Measurements from ENCODE around the gene ZNF302.
"Not testable (repeated sequence)": the region's sequence is repeated elsewhere in the genome, so short reads cannot be mapped to it uniquely, and the experiment has no call there.

Gene ZNF302

GRCh38 chr19:34677386-34678084, at the start of gene ZNF302:
TSS of gene ZNF302 (plus strand) at chr19:34677678. CDS start at chr19:34678805, 1,127 bp downstream.
- DNase-seq (ENCODE audit: low read depth, low spot score) = peak; percentile 87

GRCh38 chr19:34633802-34634201, 43.7 kb upstream of the ZNF302 start:
- no peak for DNase-seq (ENCODE audit: low read depth, low spot score)

GRCh38 chr19:34639491-34640085, 37.9 kb upstream of the ZNF302 start:
- peak; percentile 21 for DNase-seq (ENCODE audit: low read depth, low spot score)

- no peak for DNase-seq (ENCODE audit: low read depth, low spot score)
Observed at GRCh38 chr19:34642241-34642640, 35.2 kb upstream of the ZNF302 start.

GRCh38 chr19:34644991-34645461, 32.5 kb upstream of the ZNF302 start:
- no peak for DNase-seq (ENCODE audit: low read depth, low spot score)

- DNase-seq (ENCODE audit: low read depth, low spot score) = no peak
Observed at GRCh38 chr19:34645551-34645950, 31.9 kb upstream of the ZNF302 start.

GRCh38 chr19:34649886-34650543, 27.5 kb upstream of the ZNF302 start:
- DNase-seq (ENCODE audit: low read depth, low spot score) = no peak

- DNase-seq (ENCODE audit: low read depth, low spot score) = no peak
Observed at GRCh38 chr19:34651747-34652146, 25.7 kb upstream of the ZNF302 start.

- no peak for DNase-seq (ENCODE audit: low read depth, low spot score)
Observed at GRCh38 chr19:34654796-34655195, 22.7 kb upstream of the ZNF302 start.

GRCh38 chr19:34655651-34656050, 21.8 kb upstream of the ZNF302 start:
- DNase-seq (ENCODE audit: low read depth, low spot score) = no peak

GRCh38 chr19:34661357-34661756, 16.1 kb upstream of the ZNF302 start:
- no peak for DNase-seq (ENCODE audit: low read depth, low spot score)

- DNase-seq (ENCODE audit: low read depth, low spot score) = peak; percentile 9
Observed at GRCh38 chr19:34662919-34663318, 14.6 kb upstream of the ZNF302 start.

- DNase-seq (ENCODE audit: low read depth, low spot score) = no peak
Observed at GRCh38 chr19:34664168-34664567, 13.3 kb upstream of the ZNF302 start.

GRCh38 chr19:34664870-34665269, 12.6 kb upstream of the ZNF302 start:
- no peak for DNase-seq (ENCODE audit: low read depth, low spot score)

- DNase-seq (ENCODE audit: low read depth, low spot score) = not testable (repeated sequence)
Observed at GRCh38 chr19:34665275-34665674, 12.2 kb upstream of the ZNF302 start.

- DNase-seq (ENCODE audit: low read depth, low spot score) = no peak
Observed at GRCh38 chr19:34666200-34666957, 11.1 kb upstream of the ZNF302 start.

GRCh38 chr19:34666958-34667265, 10.6 kb upstream of the ZNF302 start:
- no peak for DNase-seq (ENCODE audit: low read depth, low spot score)

- no peak for DNase-seq (ENCODE audit: low read depth, low spot score)
Observed at GRCh38 chr19:34667349-34668076, 10.0 kb upstream of the ZNF302 start.

GRCh38 chr19:34668077-34668689, 9.3 kb upstream of the ZNF302 start:
- not testable (repeated sequence) for DNase-seq (ENCODE audit: low read depth, low spot score)

- not testable (repeated sequence) for DNase-seq (ENCODE audit: low read depth, low spot score)
Observed at GRCh38 chr19:34668690-34669089, 8.8 kb upstream of the ZNF302 start.

GRCh38 chr19:34669305-34669704, 8.2 kb upstream of the ZNF302 start:
- no peak for DNase-seq (ENCODE audit: low read depth, low spot score)
